Breast epithelium (tissue), 4 donors: ENCODE results near the gene USH1C. TPM values are rescaled to one million over a fixed set of nuclear protein-coding genes. Genes with fewer than 3 reads are reported as not detected.

ENCODE experiments used
- DNase-seq, 2 donors: peaks; one replicate each; pipeline ENCODE4 v3.0.0-alpha.2; 2019; ENCODE audit warnings: low spot score in 2 of 2
- H3K27ac ChIP-seq, 2 donors: fragments of 200-600 bp; sonication (generic) in 1 of 2; one replicate each; pipeline ENCODE4 v1.5.1; 2016 to 2019; ENCODE audit warnings: mild to moderate bottlenecking in 1 of 2
- H3K27me3 ChIP-seq, 2 donors: fragments of 200-600 bp; sonication (generic) in 1 of 2; one replicate each; pipeline versions ENCODE4 v1.5.1 to v1.6.0; 2017 to 2019; ENCODE audit warnings: control low read depth in 1 of 2, mild to moderate bottlenecking in 1 of 2
- H3K36me3 ChIP-seq: fragments of 200-600 bp; one replicate; pipeline ENCODE4 v1.5.1; 2019
- H3K4me1 ChIP-seq, 2 donors: fragments of 200-600 bp; sonication (generic); one replicate each; pipeline ENCODE4 v1.5.1; 2016 to 2019; ENCODE audit warnings: control low read depth in 1 of 2
- H3K4me3 ChIP-seq, 3 donors: fragments of 200-600 bp; sonication (generic); 1 replicate in 2 of 3; 2 replicates in 1 of 3; pipeline ENCODE4 v1.5.1; 2016 to 2019; ENCODE audit warnings: mild to moderate bottlenecking in 3 of 3, moderate library complexity in 2 of 3
- H3K9me3 ChIP-seq, 2 donors: fragments of 200-600 bp; sonication (generic) in 1 of 2; one replicate each; pipeline ENCODE4 v1.5.1; 2016 to 2019; ENCODE audit warnings: control low read depth in 1 of 2
- POLR2A ChIP-seq: fragments of 450-650 bp; IDR thresholded peaks from one replicate; pipeline ENCODE4 v1.6.1; 2016; ENCODE audit warnings: antibody characterized with exemption, mild to moderate bottlenecking, moderate library complexity
- POLR2AphosphoS5 ChIP-seq, 3 donors: sonication (generic); formaldehyde crosslinking; IDR thresholded peaks; one replicate each; pipeline ENCODE4 v1.6.1; 2017; ENCODE audit warnings: antibody characterized with exemption in 3 of 3
- intact Hi-C: fragments of 100-400 bp; cut with DNase I; formaldehyde crosslinking; loops from one replicate; pipeline ENCODE4 v1.15.1; 2023; ENCODE audit warnings: low total_unique reads
- total RNA-seq, 3 donors: library from RNA; depleted of rRNA; stranded (reverse); fragments of >200 nt; gene quantifications; one replicate each; pipeline ENCODE4 v1.1.0, GENCODE V29; 2016
- TF ChIP-seq, protein P1 (sequence below), 3 donors: fragments of 450-650 bp; IDR thresholded peaks; one replicate each; pipeline ENCODE4 v1.5.1; 2016 to 2017; ENCODE audit warnings: antibody characterized with exemption in 3 of 3, mild to moderate bottlenecking in 3 of 3, moderate library complexity in 3 of 3

USH1C gene
- total RNA-seq, 3 donors from 2014 or later, result 0.66 TPM; not detected in 2

DNA sequence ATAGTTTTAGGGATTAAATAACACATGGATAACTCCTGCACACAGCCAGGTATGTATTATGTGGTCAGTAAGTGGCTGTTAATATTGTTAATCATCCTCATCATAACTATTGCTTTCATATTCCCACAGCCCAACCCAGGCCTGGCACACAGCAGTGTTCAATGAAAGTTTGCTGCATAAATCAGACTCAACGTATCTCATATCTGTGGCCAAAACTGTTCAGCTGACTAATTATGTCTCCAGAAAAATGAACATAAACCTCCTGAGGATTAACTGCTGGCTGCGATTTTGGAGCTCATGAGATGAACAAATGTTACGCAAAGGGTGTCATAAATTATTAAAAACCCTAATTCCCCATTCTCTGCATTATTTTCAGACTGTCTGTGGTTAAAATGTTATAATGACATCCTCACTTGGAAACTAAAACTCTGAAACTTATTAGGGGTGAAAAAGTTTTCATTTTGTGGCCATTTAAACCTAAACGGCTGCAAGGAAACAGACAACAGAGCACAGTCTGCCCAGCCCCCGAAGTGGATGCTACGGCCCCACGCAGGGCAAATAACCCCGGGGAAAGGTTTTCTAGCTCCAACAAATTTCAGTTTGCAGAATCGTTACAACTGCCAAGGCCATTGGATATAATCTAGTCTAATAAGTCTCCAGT lies 84.8 kb downstream of the USH1C start:
- Histone ChIP-seq H3K27me3 (no peaks in the 10 kb centered on the region), H3K4me3 (no peak overlapping the region), H3K27ac (no peak overlapping the region), H3K9me3 (no peaks in the 10 kb centered on the region), H3K36me3 (no peaks in the 10 kb centered on the region), H3K4me1 (no peaks in the 10 kb centered on the region)
- intact Hi-C loops, result no loop called here
- no peak for DNase-seq
- TF ChIP-seq POLR2A (no peak), POLR2AphosphoS5 (IDR thresholded peaks at IDR 0.05) (no peak)
- TF ChIP-seq, protein P1, sequence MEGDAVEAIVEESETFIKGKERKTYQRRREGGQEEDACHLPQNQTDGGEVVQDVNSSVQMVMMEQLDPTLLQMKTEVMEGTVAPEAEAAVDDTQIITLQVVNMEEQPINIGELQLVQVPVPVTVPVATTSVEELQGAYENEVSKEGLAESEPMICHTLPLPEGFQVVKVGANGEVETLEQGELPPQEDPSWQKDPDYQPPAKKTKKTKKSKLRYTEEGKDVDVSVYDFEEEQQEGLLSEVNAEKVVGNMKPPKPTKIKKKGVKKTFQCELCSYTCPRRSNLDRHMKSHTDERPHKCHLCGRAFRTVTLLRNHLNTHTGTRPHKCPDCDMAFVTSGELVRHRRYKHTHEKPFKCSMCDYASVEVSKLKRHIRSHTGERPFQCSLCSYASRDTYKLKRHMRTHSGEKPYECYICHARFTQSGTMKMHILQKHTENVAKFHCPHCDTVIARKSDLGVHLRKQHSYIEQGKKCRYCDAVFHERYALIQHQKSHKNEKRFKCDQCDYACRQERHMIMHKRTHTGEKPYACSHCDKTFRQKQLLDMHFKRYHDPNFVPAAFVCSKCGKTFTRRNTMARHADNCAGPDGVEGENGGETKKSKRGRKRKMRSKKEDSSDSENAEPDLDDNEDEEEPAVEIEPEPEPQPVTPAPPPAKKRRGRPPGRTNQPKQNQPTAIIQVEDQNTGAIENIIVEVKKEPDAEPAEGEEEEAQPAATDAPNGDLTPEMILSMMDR (IDR thresholded peaks at IDR 0.05), result no peak

GRCh38 chr11:17458268-17458667 lies 85.9 kb downstream of the USH1C start:
- Histone ChIP-seq H3K36me3 (no peaks in the 10 kb centered on the region), H3K9me3 (no peaks in the 10 kb centered on the region), H3K4me1 (no peaks in the 10 kb centered on the region), H3K4me3 (no peak overlapping the region), H3K27me3 (no peaks in the 10 kb centered on the region), H3K27ac (no peak overlapping the region)
- intact Hi-C loops, result no loop called here
- TF ChIP-seq POLR2AphosphoS5 (IDR thresholded peaks at IDR 0.05) (no peak), POLR2A (no peak)
- TF ChIP-seq, protein P1 (IDR thresholded peaks at IDR 0.05), result no peak
- no peak for DNase-seq

DNA sequence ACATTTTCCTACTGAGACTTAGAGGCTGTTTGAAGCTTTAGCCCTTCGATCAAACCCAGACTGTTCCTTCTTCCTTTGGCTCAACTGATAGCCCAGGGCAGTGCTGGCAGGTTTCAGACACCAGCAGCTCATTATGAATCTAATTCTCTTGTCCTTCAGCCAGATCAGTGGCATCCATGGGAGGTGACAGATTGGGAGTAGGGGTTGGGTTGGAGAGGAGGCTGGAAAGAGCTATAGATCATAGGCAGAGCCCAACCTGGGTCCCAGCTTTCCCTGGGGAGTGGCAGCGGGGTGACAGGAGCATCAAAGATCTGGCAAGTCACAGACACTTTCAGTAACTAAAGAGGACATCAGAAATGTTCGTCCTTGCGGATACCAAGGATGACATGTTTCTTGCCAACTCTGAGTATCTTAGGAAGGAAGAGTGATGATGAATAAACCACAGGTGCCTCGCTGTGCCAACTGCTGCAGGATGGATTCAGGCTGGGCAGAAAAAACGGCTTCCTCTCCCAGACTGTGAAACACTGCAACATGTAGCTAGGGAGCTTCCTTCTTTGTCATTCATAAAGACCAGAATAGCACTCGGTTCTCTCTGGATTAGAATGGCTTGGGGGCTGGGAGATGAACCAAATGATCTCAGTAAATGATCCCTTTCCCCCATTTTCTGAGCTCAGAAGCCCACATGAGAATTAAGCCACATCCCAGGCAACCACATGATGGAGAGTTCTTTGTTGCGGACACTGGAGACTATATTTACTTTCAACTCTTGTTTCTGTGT lies 86.6 kb downstream of the USH1C start:
- no peak for DNase-seq
- Histone ChIP-seq H3K27ac (peak overlapping the region in 1 of 2 donors; percentile 25), H3K9me3 (no peaks in the 10 kb centered on the region), H3K36me3 (no peaks in the 10 kb centered on the region), H3K27me3 (no peaks in the 10 kb centered on the region), H3K4me1 (no peaks in the 10 kb centered on the region), H3K4me3 (no peak overlapping the region)
- TF ChIP-seq, protein P1 (IDR thresholded peaks at IDR 0.05), result no peak
- no peak for TF ChIP-seq POLR2AphosphoS5 (IDR thresholded peaks at IDR 0.05)
- TF ChIP-seq POLR2A, result no peak
- intact Hi-C loops, result no loop called here

DNA sequence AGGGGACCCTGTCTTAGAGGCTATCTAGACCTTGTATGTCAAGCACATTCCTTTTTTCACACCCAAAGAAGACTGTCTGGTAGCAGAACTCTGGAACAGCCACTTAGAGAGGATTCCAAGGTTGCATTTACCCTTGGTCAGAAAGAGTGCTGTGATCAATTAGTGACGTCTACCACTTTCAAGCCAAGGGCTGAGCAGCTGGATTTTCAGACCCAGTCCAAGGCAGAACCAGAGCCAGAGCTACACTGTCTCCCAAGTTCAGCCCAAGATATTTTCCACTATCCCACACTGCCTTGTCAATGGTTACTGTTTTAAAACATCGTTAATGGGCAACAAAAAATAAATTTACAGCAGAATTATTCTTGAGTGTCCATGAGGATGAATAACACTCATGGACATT lies 91.5 kb downstream of the USH1C start:
- Histone ChIP-seq H3K4me1 (no peaks in the 10 kb centered on the region), H3K36me3 (no peaks in the 10 kb centered on the region), H3K9me3 (no peaks in the 10 kb centered on the region), H3K27me3 (no peaks in the 10 kb centered on the region), H3K4me3 (no peak overlapping the region), H3K27ac (no peak overlapping the region)
- TF ChIP-seq, protein P1 (IDR thresholded peaks at IDR 0.05), result no peak
- TF ChIP-seq POLR2A (no peak), POLR2AphosphoS5 (IDR thresholded peaks at IDR 0.05) (no peak)
- intact Hi-C loops, result no loop called here
- no peak for DNase-seq

DNA sequence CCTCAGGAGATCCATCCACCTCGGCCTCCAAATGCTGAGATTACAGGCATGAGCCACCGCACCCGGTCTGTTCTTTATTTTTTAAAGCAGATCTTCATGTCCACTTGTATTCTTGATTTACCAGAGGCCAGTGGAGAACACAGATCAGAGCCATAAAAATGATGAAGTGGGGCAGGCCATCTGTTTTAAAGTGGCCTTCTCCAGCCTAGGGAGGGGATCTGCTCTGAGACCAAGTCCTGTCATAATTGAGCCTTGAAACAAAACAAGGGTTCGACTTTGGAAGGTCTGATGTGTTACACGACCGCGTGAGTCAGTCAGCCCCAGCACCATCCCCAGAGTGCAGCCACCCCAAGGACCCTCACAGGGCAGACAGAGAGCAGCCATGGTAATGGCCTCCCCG lies 95.1 kb downstream of the USH1C start:
- Histone ChIP-seq H3K4me1 (no peaks in the 10 kb centered on the region), H3K9me3 (no peaks in the 10 kb centered on the region), H3K27me3 (no peaks in the 10 kb centered on the region), H3K4me3 (no peak overlapping the region), H3K27ac (no peak overlapping the region), H3K36me3 (no peaks in the 10 kb centered on the region)
- intact Hi-C loops, result no loop called here
- TF ChIP-seq POLR2A (no peak), POLR2AphosphoS5 (IDR thresholded peaks at IDR 0.05) (no peak)
- DNase-seq, result no peak
